ENCODE data around the gene CCP110. TPM values are rescaled to one million over a fixed set of nuclear protein-coding genes. Genes with fewer than 3 reads are reported as not detected.

Gene CCP110
- total RNA-seq, 1 experiment from 2014 or later: 42.1 TPM

- no peaks in the 10 kb centered on the region for H3K27me3 ChIP-seq (replicated peaks; ENCODE audit: insufficient read depth, low read depth, low read length, poor library complexity)
- ChIA-PET POLR2A (ENCODE audit: low non-redundant PET) (no interaction called here), CTCF (no interaction called here)
- H3K27ac ChIP-seq (ENCODE audit: low read depth, low read length, poor library complexity, severe bottlenecking): no peak overlapping the region
- TF ChIP-seq CTCF (conservative IDR thresholded peaks at IDR 0.05; ENCODE audit: low read depth, low read length) (no peak), EZH2 (IDR thresholded peaks at IDR 0.05; ENCODE audit: borderline replicate concordance, low read depth, low read length, poor library complexity, severe bottlenecking) (no peak)
- intact Hi-C loops (cut with micrococcal nuclease; ENCODE audit: unreplicated experiment): loop anchor here (10.0 kb wide), 1 partner anchor 728 kb away; the partner anchor contains the start of gene RPS15A
- H3K4me1 ChIP-seq (ENCODE audit: insufficient read depth, low read length, poor library complexity, severe bottlenecking): peaks cover 35% of the 10 kb centered on the region
- H3K9me3 ChIP-seq (ENCODE audit: low read depth, low read length, poor library complexity, severe bottlenecking): no peaks in the 10 kb centered on the region
- no peak for DNase-seq (ENCODE audit: low spot score)
- peak overlapping the region; percentile 75 for H3K4me3 ChIP-seq (ENCODE audit: low read depth, low read length, poor library complexity, severe bottlenecking)
- H3K36me3 ChIP-seq (ENCODE audit: insufficient read depth, low read length, poor library complexity, severe bottlenecking): peaks cover 6% of the 10 kb centered on the region
- BruUV-seq (replicated peaks): no TSS peak
Measured at GRCh38 chr16:19522397-19522732, 1.4 kb upstream of the CCP110 start.

- H3K4me3 ChIP-seq (ENCODE audit: low read depth, low read length, poor library complexity, severe bottlenecking): no peak overlapping the region
- no peaks in the 10 kb centered on the region for H3K9me3 ChIP-seq (ENCODE audit: low read depth, low read length, poor library complexity, severe bottlenecking)
- H3K27ac ChIP-seq (ENCODE audit: low read depth, low read length, poor library complexity, severe bottlenecking): no peak overlapping the region
- ChIA-PET POLR2A (ENCODE audit: low non-redundant PET) (no interaction called here), CTCF (no interaction called here)
- intact Hi-C loops (cut with micrococcal nuclease; ENCODE audit: unreplicated experiment): loop anchor here (10.0 kb wide), 1 partner anchor 728 kb away; the partner anchor contains the start of gene RPS15A
- H3K27me3 ChIP-seq (replicated peaks; ENCODE audit: insufficient read depth, low read depth, low read length, poor library complexity): no peaks in the 10 kb centered on the region
- no TSS peak for BruUV-seq (replicated peaks)
- peaks cover 7% of the 10 kb centered on the region for H3K36me3 ChIP-seq (ENCODE audit: insufficient read depth, low read length, poor library complexity, severe bottlenecking)
- H3K4me1 ChIP-seq (ENCODE audit: insufficient read depth, low read length, poor library complexity, severe bottlenecking): peaks cover 35% of the 10 kb centered on the region
- no peak for TF ChIP-seq CTCF (conservative IDR thresholded peaks at IDR 0.05; ENCODE audit: low read depth, low read length)
- TF ChIP-seq EZH2 (IDR thresholded peaks at IDR 0.05; ENCODE audit: borderline replicate concordance, low read depth, low read length, poor library complexity, severe bottlenecking): no peak
- DNase-seq (ENCODE audit: low spot score): no peak
Measured at GRCh38 chr16:19522760-19523159, 982 bp upstream of the CCP110 start.

GRCh38 chr16:19523184-19523558, 571 bp upstream of the CCP110 start:
- TF ChIP-seq CTCF (conservative IDR thresholded peaks at IDR 0.05; ENCODE audit: low read depth, low read length): no peak
- TF ChIP-seq EZH2 (IDR thresholded peaks at IDR 0.05; ENCODE audit: borderline replicate concordance, low read depth, low read length, poor library complexity, severe bottlenecking): no peak
- POLR2A ChIA-PET (ENCODE audit: low non-redundant PET): no interaction called here
- DNase-seq (ENCODE audit: low spot score): no peak
- no TSS peak for BruUV-seq (replicated peaks)
- Histone ChIP-seq H3K9me3 (ENCODE audit: low read depth, low read length, poor library complexity, severe bottlenecking) (no peaks in the 10 kb centered on the region), H3K27ac (ENCODE audit: low read depth, low read length, poor library complexity, severe bottlenecking) (no peak overlapping the region), H3K27me3 (replicated peaks; ENCODE audit: insufficient read depth, low read depth, low read length, poor library complexity) (no peaks in the 10 kb centered on the region), H3K4me3 (ENCODE audit: low read depth, low read length, poor library complexity, severe bottlenecking) (no peak overlapping the region), H3K36me3 (ENCODE audit: insufficient read depth, low read length, poor library complexity, severe bottlenecking) (peaks cover 11% of the 10 kb centered on the region), H3K4me1 (ENCODE audit: insufficient read depth, low read length, poor library complexity, severe bottlenecking) (peaks cover 34% of the 10 kb centered on the region)
- CTCF ChIA-PET: no interaction called here
- intact Hi-C loops (cut with micrococcal nuclease; ENCODE audit: unreplicated experiment): loop anchor here (10.0 kb wide), 1 partner anchor 728 kb away; the partner anchor contains the start of gene RPS15A
